Measurements from ENCODE around the gene OR6X1.

The OR6X1 gene, protein sequence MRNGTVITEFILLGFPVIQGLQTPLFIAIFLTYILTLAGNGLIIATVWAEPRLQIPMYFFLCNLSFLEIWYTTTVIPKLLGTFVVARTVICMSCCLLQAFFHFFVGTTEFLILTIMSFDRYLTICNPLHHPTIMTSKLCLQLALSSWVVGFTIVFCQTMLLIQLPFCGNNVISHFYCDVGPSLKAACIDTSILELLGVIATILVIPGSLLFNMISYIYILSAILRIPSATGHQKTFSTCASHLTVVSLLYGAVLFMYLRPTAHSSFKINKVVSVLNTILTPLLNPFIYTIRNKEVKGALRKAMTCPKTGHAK

DNA sequence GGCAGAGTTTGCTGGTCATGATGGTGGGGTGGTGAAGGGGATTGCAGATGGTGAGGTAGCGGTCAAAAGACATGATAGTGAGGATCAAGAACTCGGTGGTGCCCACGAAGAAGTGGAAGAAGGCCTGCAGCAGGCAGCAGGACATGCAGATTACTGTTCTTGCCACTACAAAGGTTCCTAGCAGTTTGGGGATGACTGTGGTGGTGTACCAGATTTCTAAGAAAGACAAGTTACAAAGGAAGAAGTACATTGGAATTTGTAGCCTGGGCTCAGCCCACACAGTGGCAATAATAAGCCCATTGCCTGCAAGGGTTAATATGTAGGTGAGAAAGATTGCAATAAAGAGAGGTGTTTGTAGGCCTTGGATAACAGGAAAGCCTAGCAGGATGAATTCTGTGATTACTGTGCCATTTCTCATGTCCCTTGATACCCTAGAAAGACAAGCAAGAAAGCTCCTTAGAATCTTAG, at the start of gene OR6X1:
Gene OR6X1, minus strand, starts transcription at position 418 of the 468 bp plus-strand sequence. Its CDS starts 0 bp downstream, at position 418.
- DNase-seq = no peak

DNA sequence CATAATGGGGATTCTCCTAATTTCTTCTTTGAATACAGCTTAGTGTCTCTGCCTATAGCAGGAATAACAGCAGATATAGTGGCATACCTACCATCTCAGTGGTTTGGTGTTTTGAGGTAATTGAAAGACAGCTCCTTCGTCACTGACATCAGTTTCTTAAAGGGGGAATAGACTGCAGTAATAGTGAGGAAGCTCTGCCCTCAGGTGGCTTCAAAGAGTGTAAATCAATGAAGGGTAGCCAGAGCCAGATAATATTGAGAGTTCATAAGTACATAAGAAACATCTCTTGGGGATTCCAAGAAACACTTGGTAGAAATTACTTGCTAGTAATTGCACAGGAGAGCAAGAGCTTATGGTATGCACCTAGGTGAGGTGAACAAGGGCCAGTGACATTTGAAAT, 47.4 kb upstream of the OR6X1 start:
- DNase-seq = no peak

DNA sequence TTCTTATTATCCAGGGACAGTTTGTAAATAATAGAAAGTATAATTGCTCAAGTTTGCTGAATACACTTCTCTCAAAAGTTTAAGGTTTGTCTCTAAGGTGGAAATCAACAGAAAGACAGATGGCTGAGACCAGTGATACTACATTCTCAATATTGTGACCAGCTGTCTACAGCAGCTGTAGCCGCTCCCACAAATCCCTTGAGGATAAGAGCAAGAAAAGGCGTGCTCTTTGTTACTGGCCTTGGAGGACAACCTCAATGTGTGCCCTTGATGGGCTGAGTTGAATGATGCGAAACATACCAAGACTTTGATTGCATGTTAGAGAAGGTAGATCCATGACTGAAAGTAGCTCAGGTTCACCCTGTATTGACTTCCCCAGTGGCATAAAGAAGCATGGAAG, 45.7 kb upstream of the OR6X1 start:
- no peak for DNase-seq

DNA sequence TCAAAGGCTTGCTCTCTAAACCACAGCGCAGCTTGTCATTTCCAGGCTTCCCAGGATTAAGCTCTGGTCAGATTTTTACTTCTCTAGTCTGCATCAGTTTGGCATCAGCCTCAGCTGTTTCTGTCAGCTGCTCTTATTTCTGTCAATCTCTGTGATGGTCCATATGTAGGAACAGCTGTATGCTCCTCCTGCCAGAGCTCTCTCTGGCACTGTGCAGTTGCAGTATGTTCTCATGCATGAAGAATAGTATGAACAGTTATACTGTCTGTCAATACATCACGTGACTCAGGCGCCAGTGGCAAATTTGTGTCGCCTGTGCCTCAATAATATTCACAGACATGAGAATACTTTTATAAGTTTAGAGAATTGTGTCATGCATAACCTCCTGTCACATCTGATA, 45.1 kb upstream of the OR6X1 start:
- DNase-seq = no peak

DNA sequence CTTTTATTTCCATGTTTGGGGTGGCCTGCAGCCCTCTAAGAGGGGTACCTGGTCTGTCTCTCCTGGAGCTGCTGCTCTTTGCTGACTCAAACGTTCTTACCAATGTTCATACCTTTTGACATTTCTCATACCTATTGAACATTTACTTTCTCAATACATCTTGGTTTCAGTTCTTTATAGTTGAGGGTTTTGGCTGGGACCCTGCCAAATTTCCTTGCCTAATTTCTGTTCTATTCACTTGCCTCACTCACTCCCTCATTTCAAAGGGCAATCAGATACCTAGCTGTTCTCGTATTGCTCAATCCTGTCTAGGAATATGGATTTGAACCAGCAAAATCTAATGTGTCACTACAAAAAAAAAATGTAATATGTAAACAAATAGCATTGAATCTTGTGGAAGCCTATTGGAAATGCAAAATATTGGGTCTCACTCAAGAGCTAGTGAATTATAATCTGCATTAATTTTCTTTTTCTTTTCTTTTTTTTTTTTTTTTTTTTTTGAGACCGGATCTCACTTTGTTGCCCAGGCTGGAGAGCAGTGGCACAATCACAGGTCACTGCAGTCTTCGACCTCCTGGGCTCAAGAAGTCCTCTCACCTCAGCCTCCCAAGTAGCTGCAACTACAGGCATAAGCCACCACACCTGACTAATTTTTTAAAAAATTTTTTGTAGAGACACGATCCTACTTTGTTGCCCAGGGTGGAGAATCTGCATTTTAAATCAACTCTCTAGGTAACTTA, 44.4 kb upstream of the OR6X1 start:
- DNase-seq = no peak

DNA sequence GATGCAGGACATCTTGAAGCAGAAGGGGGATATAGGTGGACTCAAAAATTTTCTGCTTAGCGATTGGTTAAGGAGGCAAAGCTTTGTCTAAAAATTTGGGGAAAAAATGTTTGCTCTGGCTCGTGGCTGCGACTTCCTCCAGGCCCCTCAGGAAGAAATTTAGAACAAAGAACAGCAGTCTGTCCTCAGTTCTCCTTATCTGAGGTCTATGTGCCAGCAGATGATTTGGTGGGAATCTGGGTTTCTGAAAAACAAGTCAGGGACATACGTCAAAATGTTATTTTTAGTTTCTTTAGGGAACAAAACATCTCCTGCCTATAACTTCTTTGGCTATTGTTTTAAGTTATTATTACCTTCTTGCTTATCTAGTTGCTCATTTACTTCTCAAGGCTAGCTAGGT, 43.8 kb upstream of the OR6X1 start:
- no peak for DNase-seq

DNA sequence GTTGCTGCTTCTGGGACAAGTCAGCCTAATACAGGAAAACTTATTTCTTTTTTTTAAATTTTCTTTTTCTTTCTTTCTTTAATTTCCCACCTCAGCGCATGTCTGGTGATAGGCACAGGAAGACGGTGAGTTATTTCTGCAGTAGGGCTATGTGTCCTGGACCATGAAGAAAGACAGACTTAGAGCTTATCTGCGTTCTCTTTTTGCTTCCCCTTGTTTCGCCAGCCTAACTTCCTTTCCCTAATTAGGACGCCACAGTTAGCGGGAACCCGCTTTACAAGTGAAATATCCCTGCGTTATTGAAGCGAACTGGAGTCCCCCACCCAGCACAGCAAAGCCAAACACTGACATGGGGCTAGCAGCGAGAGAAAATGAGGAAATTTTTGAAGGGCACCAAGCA, 43.2 kb upstream of the OR6X1 start:
- no peak for DNase-seq

DNA sequence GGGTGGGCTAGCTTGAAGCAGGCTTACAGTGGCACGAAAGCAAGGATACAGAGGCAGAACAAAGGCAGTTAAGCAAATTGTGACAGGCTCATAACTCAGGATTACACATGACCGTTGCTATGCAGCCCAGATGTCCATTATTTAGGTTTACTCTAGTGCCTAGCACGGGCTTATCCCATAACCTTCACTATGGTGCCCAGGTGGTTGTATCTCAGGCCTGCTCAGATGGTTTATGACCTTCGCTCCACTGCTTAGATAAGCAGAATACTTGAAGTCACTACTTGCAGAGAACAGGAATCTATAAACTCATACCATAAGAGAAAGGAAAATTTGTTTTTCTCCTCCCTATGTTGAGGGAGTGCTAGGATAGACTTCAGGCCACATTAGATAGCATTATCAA, 42.8 kb upstream of the OR6X1 start:
- no peak for DNase-seq

DNA sequence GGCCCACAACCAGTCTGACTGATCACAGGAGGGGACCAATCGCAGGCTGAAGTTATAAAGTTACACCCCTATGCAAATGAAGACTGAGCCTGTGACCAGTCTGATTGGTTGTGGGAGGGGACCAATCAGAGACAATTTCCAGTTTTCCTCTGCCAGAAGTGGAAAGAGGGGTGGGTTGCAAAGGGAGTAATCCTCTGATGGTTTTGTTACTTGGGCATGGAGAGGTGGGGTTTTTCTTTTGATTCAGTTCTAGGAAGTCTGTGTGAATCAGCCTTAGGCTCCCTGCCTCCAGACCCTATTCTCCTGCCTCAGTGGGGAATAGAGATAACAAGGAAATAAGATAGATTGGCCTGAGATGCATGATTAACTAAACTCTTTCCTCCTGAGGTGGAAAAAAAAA, 41.9 kb upstream of the OR6X1 start:
- no peak for DNase-seq

DNA sequence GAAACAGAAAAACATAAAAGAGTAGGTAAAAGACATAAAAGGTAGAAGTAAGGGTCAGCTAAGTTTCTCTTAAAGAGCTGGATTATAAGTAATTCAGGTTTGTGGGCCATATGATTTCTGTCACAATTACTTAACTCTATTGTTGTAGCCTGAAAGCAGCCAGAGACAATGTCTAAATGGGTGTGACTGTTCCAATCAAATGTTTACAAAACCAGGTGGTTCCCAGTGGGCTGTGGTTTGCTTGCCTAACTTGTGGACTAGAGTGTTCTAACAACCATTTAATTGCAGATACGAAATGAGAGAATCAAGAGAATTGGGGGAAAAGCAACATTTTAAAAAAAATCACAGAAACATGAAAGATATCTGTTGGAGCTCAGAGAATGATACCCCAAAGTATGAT, 29.2 kb upstream of the OR6X1 start:
- DNase-seq = no peak

DNA sequence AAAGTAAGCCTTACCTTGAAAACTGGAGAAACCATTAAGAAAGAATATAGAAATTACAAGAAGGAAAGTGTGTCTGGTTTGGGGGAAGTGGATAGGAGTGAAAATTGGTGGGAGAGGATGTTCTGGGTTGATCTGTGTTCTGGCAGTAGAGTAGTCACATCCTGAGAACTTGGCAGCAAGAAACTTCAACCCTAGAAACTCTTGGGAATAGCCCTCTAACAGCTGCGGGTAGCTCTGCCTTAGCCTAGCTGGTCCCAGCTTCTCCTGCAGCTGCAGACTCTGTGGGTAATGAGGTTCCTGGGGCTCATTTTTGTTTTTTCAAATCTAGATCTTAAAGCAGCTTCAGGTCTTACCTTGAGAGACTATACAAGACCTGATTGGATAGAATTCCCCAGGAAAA, 24.2 kb upstream of the OR6X1 start:
- DNase-seq = no peak

DNA sequence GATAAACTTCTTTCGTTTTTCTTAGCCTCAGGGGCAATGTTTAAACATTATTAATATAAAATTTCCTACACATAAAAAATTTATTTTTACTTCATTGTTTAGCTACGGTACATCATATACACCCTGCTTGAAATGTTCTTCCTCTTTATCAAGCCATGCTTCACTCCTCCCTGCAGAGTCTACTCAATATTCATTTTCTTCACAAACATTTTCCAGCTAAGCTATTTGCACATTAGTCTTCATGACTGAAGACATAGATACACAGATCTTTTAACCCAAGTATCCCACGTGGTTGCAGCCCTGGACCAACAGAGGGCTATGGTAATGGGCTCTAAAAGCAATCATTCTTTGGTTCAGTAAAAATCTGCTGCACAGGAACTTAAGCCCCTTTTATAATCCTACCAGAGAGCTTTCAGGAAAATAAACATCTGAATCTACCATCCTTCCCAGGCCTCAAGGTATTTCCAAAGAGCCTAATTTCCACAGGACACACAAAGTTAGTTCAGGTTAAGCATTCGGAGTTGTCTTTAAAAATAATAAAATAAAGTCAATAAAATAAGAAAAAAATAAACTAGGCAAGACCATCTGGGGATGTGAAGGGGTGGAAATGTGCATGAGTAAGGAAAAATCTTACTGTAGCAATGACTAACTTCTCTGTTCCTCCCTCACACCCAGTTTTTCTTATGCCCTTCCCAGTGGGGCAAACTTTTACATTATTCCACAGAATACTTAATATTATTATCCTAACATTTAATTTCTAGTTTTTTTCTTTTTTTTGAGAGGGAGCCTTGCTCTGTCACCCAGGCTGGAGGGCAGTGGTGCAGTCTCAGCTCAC, 21.6 kb upstream of the OR6X1 start:
- DNase-seq = no peak

DNA sequence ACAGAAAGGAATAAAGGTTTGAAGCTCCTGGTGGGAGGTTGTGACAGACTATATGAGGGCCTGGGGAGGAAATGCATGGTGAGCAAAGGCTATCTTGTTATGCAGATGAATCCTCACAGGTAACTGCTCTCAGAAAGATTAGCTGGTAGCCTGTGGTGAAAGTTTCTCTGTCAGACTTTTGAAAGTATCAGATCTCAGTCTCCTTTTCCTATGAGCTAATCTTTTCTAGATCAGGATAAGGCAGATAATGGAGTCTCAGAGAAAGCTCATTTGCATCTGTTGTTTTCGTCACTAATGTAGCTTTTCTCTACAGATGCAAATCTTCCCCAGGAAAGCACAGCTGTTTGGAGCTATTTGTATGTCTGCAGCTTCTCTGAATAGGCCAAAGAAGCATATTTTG, 21.0 kb upstream of the OR6X1 start:
- DNase-seq = no peak

DNA sequence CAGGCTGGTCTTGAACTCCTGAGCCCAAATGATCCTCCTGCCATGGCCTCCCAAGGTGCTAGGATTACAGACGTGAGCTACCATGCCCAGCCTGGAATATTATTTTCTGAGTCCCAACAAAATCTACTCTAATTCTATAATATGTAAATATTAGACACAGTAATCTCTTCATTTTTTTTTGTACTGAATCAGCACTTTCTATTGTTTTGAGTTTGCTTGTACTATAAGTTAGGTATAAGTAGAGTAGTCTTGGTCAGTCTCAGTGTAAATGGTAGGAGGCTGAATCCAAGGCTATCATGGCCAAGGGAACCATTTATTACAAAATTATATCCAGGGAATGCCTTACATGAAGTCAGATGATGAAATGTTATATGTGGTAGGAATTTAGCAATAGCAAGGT, 19.6 kb upstream of the OR6X1 start:
- no peak for DNase-seq

DNA sequence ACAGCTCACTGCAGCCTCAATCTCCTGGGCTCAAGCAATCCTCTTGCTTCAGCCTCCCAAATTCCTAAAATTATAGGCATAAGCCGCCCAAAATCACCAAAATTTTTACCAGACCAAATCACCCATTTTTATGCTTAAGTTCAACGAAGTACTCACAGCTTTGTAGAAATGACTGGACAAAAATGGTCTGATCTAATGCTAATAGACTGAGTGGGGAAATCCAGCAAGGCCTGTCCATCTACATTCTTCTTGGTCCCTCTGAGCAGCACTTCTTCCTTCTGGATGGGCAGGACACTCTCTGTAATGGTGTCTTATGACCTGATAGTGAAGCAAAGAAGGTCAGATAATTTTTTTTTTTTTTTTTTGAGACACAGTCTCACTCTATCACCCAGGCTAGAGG, 18.7 kb upstream of the OR6X1 start:
- no peak for DNase-seq

DNA sequence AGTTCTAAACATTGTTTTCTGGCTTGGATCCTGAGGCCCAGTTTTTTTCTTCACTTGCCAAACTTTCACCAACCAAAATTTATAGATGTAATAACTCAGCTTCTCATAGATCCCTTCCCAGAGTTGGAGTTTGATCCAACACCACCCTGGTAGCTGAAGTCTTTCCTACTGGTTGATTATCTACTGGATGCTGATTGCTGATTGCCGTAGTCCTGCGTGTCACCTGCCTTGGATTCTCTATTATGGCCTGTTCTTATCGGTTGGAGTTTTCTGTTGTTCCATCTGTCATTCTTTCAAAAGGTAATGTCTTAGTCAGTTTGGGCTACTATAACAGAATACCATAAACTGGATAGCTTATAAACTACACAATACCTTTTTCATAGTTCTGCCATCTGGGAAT, 17.3 kb upstream of the OR6X1 start:
- DNase-seq = no peak

DNA sequence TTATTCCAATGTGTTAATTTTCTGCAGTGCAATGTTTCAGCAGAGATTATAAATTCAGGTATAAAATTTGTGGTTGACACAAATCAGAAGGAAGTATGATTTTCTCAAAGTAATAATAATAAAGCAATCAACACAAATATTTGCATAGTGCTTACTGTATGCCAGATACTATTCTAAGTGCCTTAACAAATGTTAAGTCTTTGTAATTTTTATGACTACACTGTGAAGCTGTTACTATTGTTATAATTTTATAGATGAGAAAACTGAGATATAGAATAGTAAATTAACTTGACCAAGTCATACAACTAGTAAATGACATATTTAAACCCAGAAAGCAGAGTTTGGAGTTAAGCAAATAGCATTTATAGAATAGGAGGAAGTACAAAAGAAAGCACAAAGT, 16.4 kb upstream of the OR6X1 start:
- DNase-seq = no peak

DNA sequence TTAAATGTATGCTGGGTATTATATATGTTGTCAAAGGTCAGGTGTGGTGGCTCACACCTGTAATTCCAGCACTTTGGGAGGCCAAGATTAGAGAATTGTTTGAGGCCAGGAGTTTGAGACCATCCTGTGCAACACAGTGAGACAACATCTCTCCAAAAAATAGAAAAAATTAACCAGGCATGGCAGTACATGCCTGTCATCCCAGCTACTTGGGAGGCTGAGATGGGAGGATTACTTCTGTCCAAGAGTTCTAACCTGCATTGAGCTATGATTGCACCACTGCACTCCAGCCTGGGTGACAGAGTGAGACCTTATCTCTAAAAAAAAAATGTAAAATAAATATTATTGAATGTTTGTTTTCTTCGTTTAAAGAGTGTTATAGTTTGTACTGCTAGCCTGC, 11.3 kb upstream of the OR6X1 start:
- no peak for DNase-seq

DNA sequence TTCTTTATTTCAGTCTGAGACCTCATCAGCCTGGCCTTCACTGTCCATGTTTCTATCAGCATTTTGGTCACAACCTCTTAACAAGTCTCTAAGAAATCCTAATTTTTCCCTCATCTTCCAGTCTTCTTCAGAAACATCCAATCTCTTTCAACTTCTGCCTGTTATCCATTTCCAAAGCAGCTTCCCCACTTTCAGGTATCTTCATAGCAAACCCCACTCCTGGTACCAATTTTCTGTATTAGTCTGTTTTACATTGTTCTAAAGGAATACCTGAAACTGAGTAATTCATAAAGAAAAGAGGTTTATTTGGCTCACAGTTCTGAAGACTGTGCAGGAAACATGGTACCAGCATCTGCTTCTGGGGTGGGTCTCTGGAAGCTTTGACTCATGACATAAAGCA, 8.1 kb upstream of the OR6X1 start:
- no peak for DNase-seq

DNA sequence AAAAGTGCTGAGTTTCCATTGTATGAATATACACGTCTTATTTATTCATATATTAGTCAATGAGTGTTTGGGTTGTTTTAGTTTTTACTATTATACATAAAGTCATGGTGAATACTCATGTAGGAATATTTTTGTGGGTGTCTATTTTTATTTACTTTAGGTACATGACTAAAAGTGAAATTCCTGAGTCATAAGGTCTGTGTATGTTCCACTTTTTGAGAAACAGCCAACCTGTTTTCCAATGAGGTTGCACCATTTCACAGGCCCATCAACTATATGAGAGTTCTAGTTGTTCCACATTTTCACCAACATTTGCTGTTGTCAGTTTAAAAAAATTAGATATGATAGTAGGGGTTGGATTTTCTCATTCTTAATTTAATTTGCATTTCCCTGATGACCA, 6.6 kb upstream of the OR6X1 start:
- DNase-seq = no peak

DNA sequence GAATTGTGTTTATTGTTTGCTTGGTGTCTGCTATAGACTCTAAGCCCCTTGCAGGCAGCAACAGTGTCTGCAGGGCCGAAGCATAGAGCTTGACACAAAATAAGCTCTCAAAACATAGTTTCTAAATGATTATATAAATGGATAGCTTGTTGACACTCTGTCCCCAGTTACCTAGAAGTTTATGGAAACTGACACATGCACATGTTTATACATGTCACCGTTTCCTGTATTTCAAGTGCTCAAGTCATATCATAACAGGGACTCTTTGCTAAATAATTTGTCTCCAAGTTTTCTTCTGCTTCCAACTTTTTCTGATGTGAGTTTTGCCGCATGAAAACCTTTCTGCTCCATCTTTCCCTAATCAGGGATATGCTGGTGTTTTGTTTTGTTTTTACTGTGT, 3.7 kb upstream of the OR6X1 start:
- DNase-seq = no peak

DNA sequence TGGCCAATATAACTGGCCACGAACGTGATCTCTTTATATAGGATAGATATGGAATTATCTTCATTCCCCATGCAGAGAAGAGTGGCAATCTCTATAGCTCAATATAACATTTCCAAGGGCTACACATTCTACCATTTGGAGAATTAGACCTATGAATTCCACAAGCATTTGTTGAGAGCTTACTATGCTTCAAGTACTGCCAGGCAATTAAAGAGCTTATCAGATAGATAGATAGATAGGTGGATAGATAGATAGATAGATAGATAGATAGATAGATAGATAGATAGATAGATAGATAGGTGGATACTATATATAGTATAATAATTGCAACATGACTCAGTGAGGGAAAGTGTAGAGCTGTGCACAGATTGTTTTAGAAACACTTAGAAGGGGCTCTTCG, 1.5 kb upstream of the OR6X1 start:
- DNase-seq = no peak

DNA sequence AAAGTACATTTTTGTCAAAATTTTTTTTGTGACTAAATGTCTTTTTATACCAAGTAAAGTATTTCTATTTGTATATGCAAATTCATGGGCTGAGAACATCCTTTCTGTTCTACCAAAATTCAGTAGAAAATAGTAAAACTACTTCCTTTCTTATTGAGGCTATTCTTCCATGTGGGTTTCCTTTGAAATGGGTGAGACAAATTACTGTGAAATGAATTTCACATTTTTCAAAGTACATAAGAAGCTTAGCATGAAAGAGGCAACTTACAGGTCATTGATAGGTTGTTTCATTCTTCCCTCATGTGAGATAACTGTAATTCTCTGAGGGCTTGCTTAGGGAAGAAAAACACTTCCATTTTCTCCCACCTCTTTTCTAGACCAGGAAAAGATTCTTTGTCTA, 1.0 kb upstream of the OR6X1 start:
- DNase-seq = no peak

DNA sequence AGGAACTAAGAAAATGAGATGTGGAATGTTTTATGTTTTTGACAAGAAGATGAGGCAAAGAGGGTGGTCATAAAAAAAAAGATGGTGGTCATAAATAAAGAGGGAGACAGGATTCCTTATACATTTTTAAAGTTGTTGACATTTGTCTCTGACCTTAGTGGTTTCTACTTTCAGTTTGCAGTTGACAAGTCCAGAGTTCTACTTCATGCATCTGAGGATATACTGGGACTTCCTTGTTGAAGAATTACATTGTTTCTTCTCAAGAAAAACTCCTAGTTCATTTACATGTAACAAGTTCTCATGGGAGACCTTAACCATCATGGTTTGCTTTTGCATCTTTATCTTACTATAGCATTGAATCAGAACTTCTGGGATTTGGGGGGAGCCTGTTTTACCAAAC, 1.2 kb downstream of the OR6X1 start:
- no peak for DNase-seq
